Neuronal stem cell (in vitro differentiated cells): Measurements from ENCODE around the gene TRIM10.
A peak's percentile ranks its signal among the peaks of the same experiment; 100 is the strongest.

Experiments
- DNase-seq: peaks from one replicate; pipeline ENCODE4 v3.0.0-alpha.2; 2013; ENCODE audit warnings: low spot score
- H2AFZ ChIP-seq: one replicate; pipeline ENCODE4 v1.6.1; 2013; ENCODE audit warnings: mild to moderate bottlenecking, low read length, inconsistent platforms
- H2AK5ac ChIP-seq: 2 replicates; pipeline ENCODE4 v1.6.1; 2013; ENCODE audit warnings: low read depth, mild to moderate bottlenecking, inconsistent platforms, low read length, moderate library complexity, mixed read lengths
- H2BK120ac ChIP-seq: 2 replicates; pipeline ENCODE4 v1.6.1; 2013; ENCODE audit warnings: low read depth, mild to moderate bottlenecking, inconsistent platforms, low read length, moderate library complexity, mixed read lengths
- H2BK12ac ChIP-seq: one replicate; pipeline ENCODE4 v1.6.1; 2013; ENCODE audit warnings: low read length, inconsistent platforms
- H2BK15ac ChIP-seq: 2 replicates; pipeline ENCODE4 v1.6.1; 2013; ENCODE audit warnings: mild to moderate bottlenecking, low read length, inconsistent platforms, mixed read lengths
- H2BK5ac ChIP-seq: one replicate; pipeline ENCODE4 v1.6.1; 2013; ENCODE audit warnings: inconsistent platforms, mild to moderate bottlenecking, low read length, moderate library complexity
- H3K14ac ChIP-seq: one replicate; pipeline ENCODE4 v1.6.1; 2013; ENCODE audit warnings: low read length, inconsistent platforms
- H3K18ac ChIP-seq: 2 replicates; pipeline ENCODE4 v1.6.1; 2013; ENCODE audit warnings: low read length, inconsistent platforms
- H3K23ac ChIP-seq: 2 replicates; pipeline ENCODE4 v1.6.1; 2013; ENCODE audit warnings: low read depth, mild to moderate bottlenecking, mixed read lengths, low read length, inconsistent platforms; ENCODE audit not compliant: poor library complexity
- H3K27ac ChIP-seq: replicated peaks from 3 replicates; pipeline ENCODE4 v1.5.1; 2013; ENCODE audit warnings: low read length, inconsistent platforms
- H3K27me3 ChIP-seq, 3 experiments: 2 replicates each; pipeline ENCODE4 v1.6.1; 2013; ENCODE audit warnings: low read length in 3 of 3, mild to moderate bottlenecking in 2 of 3, inconsistent platforms in 1 of 3, low read depth in 1 of 3, mixed read lengths in 1 of 3, moderate library complexity in 1 of 3; ENCODE audit not compliant: control insufficient read depth in 3 of 3, insufficient read depth in 3 of 3
- H3K36me3 ChIP-seq, 2 donors: replicated peaks in 1 of 2; 2 replicates each; pipeline ENCODE4 v1.6.1; 2013; ENCODE audit warnings: low read length in 2 of 2; ENCODE audit not compliant: control insufficient read depth in 2 of 2, insufficient read depth in 2 of 2
- H3K4ac ChIP-seq: 2 replicates; pipeline ENCODE4 v1.6.1; 2013; ENCODE audit warnings: inconsistent platforms, mild to moderate bottlenecking, low read length, moderate library complexity
- H3K4me1 ChIP-seq, 2 donors: 1 replicate in 1 of 2; 2 replicates in 1 of 2; pipeline ENCODE4 v1.6.1; 2013; ENCODE audit warnings: low read length in 2 of 2, low read depth in 1 of 2; ENCODE audit not compliant: control insufficient read depth in 2 of 2, insufficient read depth in 1 of 2
- H3K4me2 ChIP-seq: one replicate; pipeline ENCODE4 v1.6.1; 2013; ENCODE audit warnings: mild to moderate bottlenecking, low read length, inconsistent platforms; ENCODE audit not compliant: insufficient read depth, poor library complexity, severe bottlenecking
- H3K4me3 ChIP-seq, 2 donors: 2 replicates each; pipeline ENCODE4 v1.5.1; 2013; ENCODE audit warnings: low read length in 2 of 2, mild to moderate bottlenecking in 2 of 2, inconsistent platforms in 1 of 2, moderate library complexity in 1 of 2
- H3K79me1 ChIP-seq: one replicate; pipeline ENCODE4 v1.6.1; 2013; ENCODE audit warnings: low read depth, mild to moderate bottlenecking, inconsistent platforms, low read length, moderate library complexity
- H3K9ac ChIP-seq: one replicate; pipeline ENCODE4 v1.6.1; 2013; ENCODE audit warnings: mild to moderate bottlenecking, low read depth, low read length, inconsistent platforms; ENCODE audit not compliant: poor library complexity
- H3K9me3 ChIP-seq, 2 donors: replicated peaks in 1 of 2; 2 replicates each; pipeline versions ENCODE3 to v1.6.1; 2013; ENCODE audit warnings: low read length in 2 of 2, mild to moderate bottlenecking in 2 of 2, inconsistent platforms in 1 of 2, low read depth in 1 of 2, mixed read lengths in 1 of 2, moderate library complexity in 1 of 2; ENCODE audit not compliant: control insufficient read depth in 2 of 2, insufficient read depth in 1 of 2
- H4K8ac ChIP-seq: one replicate; pipeline ENCODE4 v1.6.1; 2013; ENCODE audit warnings: low read depth, mild to moderate bottlenecking, inconsistent platforms, low read length, moderate library complexity
- H4K91ac ChIP-seq: one replicate; pipeline ENCODE4 v1.6.1; 2013; ENCODE audit warnings: low read length, low read depth, mild to moderate bottlenecking, inconsistent platforms; ENCODE audit not compliant: poor library complexity
- WGBS, 2 donors: extraction: QIAGEN DNeasy Blood & Tissue Kit; methylation state at CpG; one replicate each; pipeline ENCODE4 v1.1.7; 2013; ENCODE audit warnings: missing lambda C conversion rate in 2 of 2, mixed read lengths in 1 of 2; ENCODE audit not compliant: insufficient read length in 2 of 2, insufficient replicate concordance in 1 of 2; ENCODE audit errors: extremely low coverage in 2 of 2; 5-methylcytosine and 5-hydroxymethylcytosine counted together

The TRIM10 gene

DNA sequence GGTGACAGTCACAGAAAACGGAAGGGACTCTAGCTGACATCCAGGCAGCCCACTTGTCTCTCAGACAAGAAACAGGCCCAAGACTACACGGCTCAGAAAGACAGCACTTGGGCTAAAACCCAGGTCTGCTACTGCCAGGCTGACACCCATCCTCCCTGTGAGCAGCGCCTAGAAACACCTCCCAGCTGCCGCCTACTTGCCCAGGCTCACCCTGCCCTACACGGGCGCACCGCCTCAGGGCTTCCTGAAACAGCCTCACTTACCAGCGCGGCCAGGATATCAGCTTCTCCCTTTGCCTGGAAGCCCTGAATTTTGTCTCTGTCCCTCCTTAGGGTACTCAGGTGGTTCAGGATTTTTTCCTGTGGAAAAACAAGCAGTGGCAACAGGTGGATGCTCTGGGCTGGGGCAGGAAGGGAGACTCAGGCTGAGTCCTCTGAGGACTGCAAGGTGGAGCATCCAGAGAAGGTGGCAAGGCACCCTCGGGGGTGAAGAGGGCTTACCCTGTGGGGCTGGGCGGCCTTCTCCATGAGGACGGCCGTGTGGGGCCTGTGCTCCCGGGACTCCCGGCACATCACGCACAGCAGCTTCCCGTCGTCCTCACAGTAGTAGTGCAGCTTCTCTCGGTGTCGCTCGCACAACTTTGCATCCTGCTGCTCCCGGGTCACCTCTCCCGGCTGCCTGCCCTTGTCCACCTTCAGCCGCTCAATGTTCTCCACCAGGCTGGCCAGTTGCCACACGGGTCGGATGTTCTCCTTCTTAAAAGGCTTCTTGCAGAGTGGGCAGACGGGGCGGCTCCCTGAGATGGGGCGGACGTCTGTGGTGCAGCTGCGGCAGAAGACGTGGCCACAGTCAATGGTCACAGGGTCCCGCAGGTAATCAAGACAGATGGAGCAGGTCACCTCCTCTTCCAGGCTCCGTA lies 37.4 kb upstream of the TRIM10 start:
- H4K91ac ChIP-seq, result no peak overlapping the region
- WGBS, 2 donors, result no CpG with 5 or more reads among the region's 34 CpGs
- no peak overlapping the region for H2BK120ac ChIP-seq
- H3K14ac ChIP-seq, result no peak overlapping the region
- H3K27me3 ChIP-seq, result no peaks in the 10 kb centered on the region
- H3K4me3 ChIP-seq, result peak overlapping the region in 1 of 2 donors; percentile 24
- no peak overlapping the region for H3K18ac ChIP-seq
- peak overlapping the region; percentile 12 for H3K9ac ChIP-seq
- no peak overlapping the region for H2BK15ac ChIP-seq
- H2AFZ ChIP-seq, result no peak overlapping the region
- no peak overlapping the region for H4K8ac ChIP-seq
- H3K4me2 ChIP-seq, result no peak overlapping the region
- H3K23ac ChIP-seq, result no peak overlapping the region
- H2AK5ac ChIP-seq, result no peak overlapping the region
- no peak overlapping the region for H3K4ac ChIP-seq
- H3K9me3 ChIP-seq, result no peaks in the 10 kb centered on the region
- H2BK5ac ChIP-seq, result peak overlapping the region; percentile 13
- no peaks in the 10 kb centered on the region for H3K79me1 ChIP-seq
- peaks cover 0 to 1% of the 10 kb centered on the region in 2 donors for H3K4me1 ChIP-seq
- H2BK12ac ChIP-seq, result no peak overlapping the region
- no peak for DNase-seq
- peaks cover 4 to 92% of the 10 kb centered on the region in 2 donors for H3K36me3 ChIP-seq
- H3K27ac ChIP-seq, result no peak overlapping the region

DNA sequence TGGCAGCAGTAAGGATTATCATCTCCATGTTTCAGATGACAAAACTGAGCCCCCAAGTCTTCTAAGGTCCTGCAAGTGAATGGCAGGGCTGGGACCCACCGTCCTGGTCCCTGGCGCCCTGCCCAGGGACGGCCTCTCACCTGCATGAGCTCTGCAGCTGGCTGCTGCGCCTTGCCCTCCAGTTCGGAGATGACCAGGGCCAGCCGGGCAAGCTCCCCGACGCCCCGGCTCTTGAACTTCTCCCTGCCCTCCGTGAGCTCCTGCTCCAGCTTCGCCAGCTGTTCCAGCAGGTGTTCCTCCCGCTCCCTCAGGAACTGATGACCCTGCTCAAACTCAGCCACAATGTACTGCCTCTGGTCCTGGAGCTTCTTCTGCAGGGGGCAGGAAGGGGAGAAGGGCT lies 35.4 kb upstream of the TRIM10 start:
- no peak overlapping the region for H2BK5ac ChIP-seq
- no peak overlapping the region for H3K4me2 ChIP-seq
- H3K23ac ChIP-seq, result peak overlapping the region; percentile 46
- no peaks in the 10 kb centered on the region for H3K9me3 ChIP-seq
- no peak overlapping the region for H2AK5ac ChIP-seq
- H3K4ac ChIP-seq, result no peak overlapping the region
- peaks cover 0 to 1% of the 10 kb centered on the region in 2 donors for H3K4me1 ChIP-seq
- no peak overlapping the region for H2AFZ ChIP-seq
- H3K4me3 ChIP-seq, result no peak overlapping the region
- H2BK120ac ChIP-seq, result no peak overlapping the region
- H3K14ac ChIP-seq, result no peak overlapping the region
- H3K27me3 ChIP-seq, result no peaks in the 10 kb centered on the region
- peaks cover 4 to 92% of the 10 kb centered on the region in 2 donors for H3K36me3 ChIP-seq
- H4K8ac ChIP-seq, result no peak overlapping the region
- H3K9ac ChIP-seq, result no peak overlapping the region
- no peak overlapping the region for H2BK15ac ChIP-seq
- H3K27ac ChIP-seq, result no peak overlapping the region
- no peak overlapping the region for H2BK12ac ChIP-seq
- no CpG with 5 or more reads among the region's 12 CpGs for WGBS, 2 donors
- peaks cover 2% of the 10 kb centered on the region for H3K79me1 ChIP-seq
- DNase-seq, result no peak
- no peak overlapping the region for H3K18ac ChIP-seq
- no peak overlapping the region for H4K91ac ChIP-seq

DNA sequence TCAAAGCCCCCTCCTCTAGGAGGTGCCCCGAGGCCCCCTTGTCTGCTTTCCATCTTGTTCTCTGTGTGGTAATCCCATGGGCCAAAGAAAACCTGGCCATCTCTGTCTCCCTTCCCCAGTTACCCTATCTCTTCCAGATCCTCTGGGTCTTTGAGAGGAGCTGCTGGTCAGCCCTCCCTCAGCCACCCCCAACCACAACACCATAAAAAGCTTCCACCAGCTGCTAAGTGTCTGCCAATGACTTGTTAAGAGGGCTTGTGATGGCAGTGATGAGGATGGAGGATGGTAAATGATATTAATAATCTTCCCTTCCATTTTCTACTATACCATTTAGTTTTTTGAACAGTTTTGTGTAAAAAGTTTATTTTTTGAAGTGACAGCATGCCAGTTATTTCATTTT lies 34.9 kb upstream of the TRIM10 start:
- Histone ChIP-seq H2BK5ac (no peak overlapping the region), H2BK120ac (no peak overlapping the region), H3K4ac (no peak overlapping the region), H3K23ac (no peak overlapping the region), H2BK15ac (no peak overlapping the region), H3K4me3 (no peak overlapping the region), H3K14ac (no peak overlapping the region), H3K4me1 (peaks cover 0 to 1% of the 10 kb centered on the region in 2 donors), H3K9ac (no peak overlapping the region), H4K8ac (no peak overlapping the region), H4K91ac (no peak overlapping the region), H2AFZ (no peak overlapping the region), H3K36me3 (peaks cover 4 to 92% of the 10 kb centered on the region in 2 donors), H3K27ac (no peak overlapping the region), H2BK12ac (no peak overlapping the region), H3K9me3 (no peaks in the 10 kb centered on the region), H2AK5ac (no peak overlapping the region), H3K27me3 (no peaks in the 10 kb centered on the region), H3K79me1 (peaks cover 2% of the 10 kb centered on the region), H3K4me2 (no peak overlapping the region), H3K18ac (no peak overlapping the region)
- no peak for DNase-seq
- no CpG with 5 or more reads among the region's 1 CpG for WGBS, 2 donors

DNA sequence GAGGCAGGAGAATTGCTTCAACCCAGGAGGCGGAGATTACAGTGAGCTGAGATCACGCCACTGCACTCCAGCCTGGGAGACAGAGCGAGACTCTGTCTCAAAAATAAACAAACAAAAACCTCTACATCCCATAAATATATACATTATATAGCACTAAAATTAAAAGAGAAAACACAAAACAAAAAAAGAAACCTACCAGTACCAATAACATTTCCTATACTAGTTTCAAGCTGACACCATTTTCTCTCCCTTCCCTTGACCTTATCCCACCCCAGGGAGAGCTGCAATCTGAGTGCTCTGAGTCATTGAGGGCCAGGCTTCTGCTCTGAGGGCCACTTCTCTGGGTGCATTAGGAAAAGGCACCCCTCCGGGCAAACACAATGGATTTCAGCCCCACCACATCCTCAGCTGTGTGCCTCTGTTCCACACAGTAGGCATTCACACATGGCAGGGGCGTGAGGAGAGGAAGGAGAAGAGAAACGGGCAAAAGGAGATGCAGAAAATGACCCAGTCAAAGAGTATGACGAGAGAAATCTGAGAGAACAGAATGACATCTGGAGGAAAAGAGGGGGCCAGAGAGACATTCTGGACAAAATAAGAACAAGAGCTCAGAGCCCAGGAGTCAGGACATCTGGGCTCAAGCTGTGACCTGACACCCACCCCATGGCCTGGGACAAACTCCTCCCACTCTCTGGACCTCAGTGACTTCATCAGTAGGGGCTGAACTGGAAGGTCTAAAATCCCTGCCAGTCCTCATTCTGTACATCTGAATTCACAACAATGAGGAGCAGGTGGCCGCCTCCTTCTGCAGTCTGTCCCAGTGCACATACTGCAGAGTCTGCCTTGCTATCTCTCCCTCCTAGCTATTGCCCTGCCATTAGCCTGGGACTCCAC lies 34.0 kb upstream of the TRIM10 start:
- H2BK120ac ChIP-seq, result no peak overlapping the region
- no peak overlapping the region for H3K14ac ChIP-seq
- H3K36me3 ChIP-seq, result peaks cover 2 to 92% of the 10 kb centered on the region in 2 donors
- no peaks in the 10 kb centered on the region for H3K27me3 ChIP-seq
- no peak for DNase-seq
- no peaks in the 10 kb centered on the region for H3K9me3 ChIP-seq
- H3K4me1 ChIP-seq, result peaks cover 0 to 1% of the 10 kb centered on the region in 2 donors
- H2BK5ac ChIP-seq, result no peak overlapping the region
- no peak overlapping the region for H2BK12ac ChIP-seq
- H3K27ac ChIP-seq, result no peak overlapping the region
- WGBS, 2 donors, result no CpG with 5 or more reads among the region's 8 CpGs
- H3K18ac ChIP-seq, result no peak overlapping the region
- H2AK5ac ChIP-seq, result no peak overlapping the region
- H2BK15ac ChIP-seq, result no peak overlapping the region
- peak overlapping the region; percentile 11 for H3K23ac ChIP-seq
- H4K8ac ChIP-seq, result no peak overlapping the region
- H3K9ac ChIP-seq, result no peak overlapping the region
- no peak overlapping the region for H3K4me3 ChIP-seq
- H3K4ac ChIP-seq, result no peak overlapping the region
- peaks cover 2% of the 10 kb centered on the region for H3K79me1 ChIP-seq
- no peak overlapping the region for H4K91ac ChIP-seq
- no peak overlapping the region for H2AFZ ChIP-seq
- no peak overlapping the region for H3K4me2 ChIP-seq
